ENCODE measurements around the gene CD69.

- TF ChIP-seq CTCF (IDR thresholded peaks at IDR 0.05) (no peak), POLR2AphosphoS5 (IDR thresholded peaks at IDR 0.05) (no peak), POLR2A (IDR thresholded peaks at IDR 0.05) (no peak), EP300 (IDR thresholded peaks at IDR 0.05) (no peak)
Measured at GRCh38 chr12:9753498-9753897, 7.2 kb downstream of the CD69 start.

Measured in sigmoid colon (tissue), 4 donors.